HG03378 (cell line): ENCODE data around the gene SH2D3A.

Experiments
- ATAC-seq: cut with Tn5 transposase; IDR thresholded peaks from one replicate; pipeline ENCODE4 v1.9.1; 2021; ENCODE audit warnings: mild to moderate bottlenecking, moderate library complexity; ENCODE audit not compliant: unreplicated experiment

Gene SH2D3A

GRCh38 chr19:6723738-6724137 is 43.5 kb downstream of the SH2D3A start:
- no peak for ATAC-seq

DNA sequence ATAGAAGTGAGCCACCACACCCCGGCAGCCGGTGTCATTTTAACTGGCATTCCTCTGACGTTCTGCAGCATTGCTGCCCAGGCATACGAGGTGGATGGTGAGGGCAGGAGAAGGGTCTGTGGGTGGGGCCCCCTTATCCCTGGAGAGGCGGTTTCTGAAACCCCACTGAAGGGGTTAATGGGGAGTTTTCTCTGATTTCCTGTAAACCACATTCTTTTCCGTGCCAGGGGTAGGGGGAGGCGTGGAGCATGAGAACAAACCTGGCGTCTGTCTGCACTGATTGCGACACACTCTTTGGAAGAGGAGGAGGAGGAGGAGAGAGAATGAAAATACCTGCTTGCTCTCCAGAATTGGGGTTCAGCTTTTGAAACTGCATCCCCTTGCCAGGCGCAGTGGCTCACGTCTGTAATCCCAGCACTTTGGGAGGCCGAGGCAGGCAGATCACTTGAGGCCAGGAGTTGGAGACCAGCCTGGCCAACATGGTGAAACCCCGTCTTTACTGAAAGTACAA is 44.1 kb downstream of the SH2D3A start:
- ATAC-seq = no peak

DNA sequence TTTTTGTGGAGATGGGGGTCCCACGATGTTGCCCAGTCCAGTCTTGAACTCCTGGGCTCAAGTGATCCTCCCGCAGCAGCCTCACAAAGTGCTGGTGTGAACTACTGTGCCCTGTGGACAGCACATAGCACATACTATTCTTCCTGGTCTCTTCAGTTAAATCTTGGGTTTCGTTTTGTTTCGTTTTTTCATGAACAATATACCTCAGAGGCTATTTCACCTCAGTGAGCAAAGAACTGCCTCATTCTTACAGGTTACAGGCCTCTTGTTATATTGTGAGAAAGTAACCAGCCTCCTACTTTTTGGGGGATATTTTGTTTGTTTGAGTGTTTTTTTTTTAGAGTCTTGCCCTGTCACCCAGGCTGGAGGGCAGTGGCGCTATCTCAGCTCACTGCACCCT is 45.5 kb downstream of the SH2D3A start:
- ATAC-seq = no peak

DNA sequence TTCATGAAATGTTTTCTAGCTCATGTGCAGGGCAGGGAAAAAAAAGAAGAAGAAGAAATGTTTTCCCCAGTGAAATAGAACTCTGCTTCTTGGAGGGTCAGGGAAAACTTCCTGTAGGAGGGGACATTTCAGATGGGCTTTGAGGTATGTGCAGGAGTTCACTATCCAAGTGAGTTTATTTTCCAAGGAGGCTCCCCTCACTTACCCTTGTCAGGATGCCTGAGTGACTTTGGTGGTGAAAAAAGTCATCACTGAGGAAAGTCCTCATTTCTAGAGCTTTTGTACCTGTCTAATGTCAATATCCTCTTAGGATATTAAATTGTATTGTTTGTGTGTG is 46.1 kb downstream of the SH2D3A start:
- ATAC-seq = no peak

DNA sequence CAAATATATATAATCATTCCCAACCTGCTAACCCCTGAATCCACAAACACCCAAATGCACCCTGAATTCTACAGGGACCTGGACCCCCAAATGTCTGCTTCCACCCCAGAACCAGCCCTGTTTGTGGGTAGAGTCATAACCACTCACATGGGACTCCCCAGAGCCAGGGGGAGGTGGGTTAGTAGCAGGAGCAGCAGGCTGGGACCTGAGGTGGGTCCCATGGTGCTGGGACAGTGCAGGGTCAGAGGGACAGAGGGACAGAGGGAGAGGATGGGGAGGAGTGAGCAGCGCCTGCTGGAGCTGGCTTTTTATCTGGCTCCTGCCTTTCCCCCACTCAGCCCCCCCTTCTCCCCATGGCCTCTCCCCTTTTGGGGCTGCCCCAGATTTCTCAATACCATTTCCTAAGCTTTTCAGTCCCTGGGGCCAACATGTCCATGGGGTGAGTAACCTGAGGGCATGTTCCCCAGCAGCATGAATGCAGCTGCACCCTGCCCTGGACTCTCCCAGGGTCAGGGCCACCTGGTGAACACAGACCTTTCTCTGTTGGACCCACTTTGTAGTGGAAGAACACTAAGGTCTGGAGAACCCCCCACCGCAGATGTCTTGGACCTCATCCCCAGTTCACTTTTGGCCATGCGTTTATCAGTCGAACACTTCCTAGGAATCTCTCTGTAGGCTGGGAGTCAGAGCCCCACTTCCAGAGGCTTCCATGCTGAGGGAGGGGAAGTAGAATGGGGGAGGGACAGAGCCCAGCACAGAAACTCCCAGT is 46.7 kb downstream of the SH2D3A start, which contains the start of gene C3:
TSS of gene C3 (minus strand) at position 282 of the 769 bp plus-strand sequence. CDS start at position 221, 61 bp downstream.
- no peak for ATAC-seq

DNA sequence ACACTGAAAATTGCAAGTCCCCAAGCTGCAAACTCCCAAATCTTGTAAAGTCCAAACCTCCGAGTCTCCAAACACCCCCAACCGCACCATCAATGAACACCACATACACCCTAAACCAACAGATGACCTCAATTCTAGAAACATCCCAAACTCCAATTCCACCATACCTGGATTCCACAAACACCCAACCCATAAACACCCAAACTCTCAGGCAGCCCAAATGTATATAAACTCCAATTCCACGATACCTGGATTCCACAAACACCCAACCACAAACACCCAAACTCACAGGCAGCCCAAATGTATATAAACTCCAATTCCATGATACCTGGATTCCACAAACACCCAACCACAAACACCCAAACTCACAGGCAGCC is 47.3 kb downstream of the SH2D3A start:
- ATAC-seq = no peak

GRCh38 chr19:6719540-6719861 is 47.7 kb downstream of the SH2D3A start:
- no peak for ATAC-seq

DNA sequence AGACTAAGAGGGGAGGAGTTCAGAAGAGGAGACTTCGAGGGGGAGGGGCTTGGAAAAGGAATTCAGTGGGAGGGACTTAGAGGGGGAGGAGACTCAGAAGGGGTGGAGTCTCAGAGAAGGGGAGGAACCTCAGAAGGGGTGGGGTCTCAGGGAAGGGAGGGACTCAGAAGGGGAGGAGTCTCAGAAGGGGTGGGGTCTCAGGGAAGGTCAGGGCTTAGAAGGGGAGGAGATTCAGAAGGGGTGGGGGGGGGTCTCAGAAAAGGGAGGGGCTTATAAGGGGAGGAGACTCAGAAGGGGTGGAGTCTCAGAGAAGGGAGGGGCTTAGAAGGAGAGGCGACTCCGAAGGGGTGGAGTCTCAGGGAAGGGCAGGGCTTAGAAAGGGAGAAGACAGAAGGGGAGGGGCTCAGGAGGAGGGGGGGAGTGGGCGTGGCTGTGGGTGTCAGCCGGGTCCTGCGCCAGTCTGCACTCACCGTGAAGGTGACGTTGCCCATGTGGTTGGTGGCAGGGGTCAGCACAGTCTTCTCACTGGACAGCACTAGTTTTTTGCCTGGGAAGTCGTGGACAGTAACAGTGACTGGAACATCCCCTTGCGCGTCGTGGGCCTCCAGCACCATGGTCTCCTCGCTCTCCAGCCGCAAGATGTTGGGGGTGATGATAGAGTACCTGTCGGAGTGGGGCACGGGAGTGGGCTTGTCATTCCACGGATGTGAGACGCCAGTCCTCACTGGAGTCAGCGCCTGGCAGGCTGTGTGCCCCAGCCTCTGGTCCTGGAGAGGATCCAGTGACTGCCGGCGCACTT is 48.3 kb downstream of the SH2D3A start:
- no peak for ATAC-seq

DNA sequence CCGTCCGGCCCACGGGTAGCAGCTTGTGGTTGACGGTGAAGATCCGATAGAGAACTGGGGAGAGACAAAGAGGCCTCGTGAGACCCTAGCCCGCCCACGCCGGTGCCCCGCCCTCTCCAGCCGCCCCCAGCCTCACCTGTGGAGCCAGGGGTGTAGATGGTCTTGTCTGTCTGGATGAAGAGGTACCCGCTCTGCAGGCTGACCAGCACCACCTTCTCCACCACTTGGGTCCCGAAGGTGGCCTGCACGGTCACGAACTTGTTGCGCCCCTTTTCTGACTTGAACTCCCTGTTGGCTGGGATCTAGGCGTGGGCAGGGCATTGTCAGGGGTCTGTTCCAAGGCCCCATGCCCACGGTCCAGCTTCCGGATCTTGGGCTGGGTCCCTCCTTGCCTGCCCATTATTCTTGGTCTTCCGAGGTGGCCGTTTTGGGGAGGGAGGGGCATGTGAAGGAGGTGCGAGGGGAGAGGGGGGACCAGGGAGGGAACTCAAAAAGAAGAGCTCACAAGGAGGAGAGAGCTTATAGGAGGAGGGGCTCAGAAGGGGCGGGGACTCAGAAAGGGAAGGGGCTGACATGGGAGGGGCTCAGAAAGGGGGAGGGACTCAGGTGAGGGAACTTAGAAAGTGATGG is 49.0 kb downstream of the SH2D3A start:
- no peak for ATAC-seq

DNA sequence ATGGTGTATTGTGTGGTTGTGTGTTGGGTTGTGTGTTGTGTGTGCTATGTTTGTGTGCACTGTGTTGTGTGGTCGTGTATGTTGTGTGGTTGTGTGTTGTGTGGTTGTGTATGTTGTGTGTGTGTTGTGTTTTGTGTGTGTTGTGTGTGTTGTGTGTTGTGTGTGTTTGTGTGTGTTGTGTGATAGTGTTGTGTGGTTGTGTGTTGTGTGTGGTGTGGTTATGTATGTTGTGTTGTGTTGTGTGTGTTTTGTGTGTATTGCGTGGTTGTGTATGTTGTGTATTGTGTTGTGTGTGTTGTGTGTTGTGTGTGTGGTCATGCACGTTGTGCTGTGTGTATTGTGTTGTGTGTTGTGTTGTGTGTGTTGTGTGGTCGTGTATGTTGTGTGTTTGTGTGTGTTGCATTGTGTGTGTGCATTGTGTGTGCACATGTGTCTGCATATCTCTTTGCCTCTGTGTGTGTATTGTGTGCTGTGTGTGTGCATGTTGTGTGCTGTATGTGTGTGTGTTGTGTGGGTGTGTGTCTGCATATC is 49.7 kb downstream of the SH2D3A start:
- ATAC-seq = no peak

GRCh38 chr19:6717036-6717435 is 50.2 kb downstream of the SH2D3A start:
- ATAC-seq = no peak

DNA sequence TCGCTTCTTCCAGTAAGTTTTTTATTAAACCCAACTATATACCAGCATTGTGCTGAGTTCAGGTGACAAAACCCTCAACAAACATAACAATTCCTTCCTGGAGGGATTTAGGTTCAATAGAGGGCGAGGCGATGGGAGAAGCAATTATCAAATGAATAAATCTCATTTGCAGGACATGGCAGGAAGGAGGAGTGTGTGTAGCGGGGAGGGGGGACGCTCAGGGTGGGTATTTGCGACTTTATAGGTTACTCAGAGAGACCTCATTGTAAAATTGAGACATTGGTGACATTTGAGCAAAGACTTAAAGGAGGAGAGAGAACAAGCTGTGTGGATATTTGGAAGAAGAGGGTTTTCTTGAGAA is 50.6 kb downstream of the SH2D3A start:
- ATAC-seq = no peak

- no peak for ATAC-seq
These were observed 52.3 kb downstream of the SH2D3A start for GRCh38 chr19:6714749-6715555.

- ATAC-seq = no peak
These were observed 53.2 kb downstream of the SH2D3A start for GRCh38 chr19:6713773-6714692.

DNA sequence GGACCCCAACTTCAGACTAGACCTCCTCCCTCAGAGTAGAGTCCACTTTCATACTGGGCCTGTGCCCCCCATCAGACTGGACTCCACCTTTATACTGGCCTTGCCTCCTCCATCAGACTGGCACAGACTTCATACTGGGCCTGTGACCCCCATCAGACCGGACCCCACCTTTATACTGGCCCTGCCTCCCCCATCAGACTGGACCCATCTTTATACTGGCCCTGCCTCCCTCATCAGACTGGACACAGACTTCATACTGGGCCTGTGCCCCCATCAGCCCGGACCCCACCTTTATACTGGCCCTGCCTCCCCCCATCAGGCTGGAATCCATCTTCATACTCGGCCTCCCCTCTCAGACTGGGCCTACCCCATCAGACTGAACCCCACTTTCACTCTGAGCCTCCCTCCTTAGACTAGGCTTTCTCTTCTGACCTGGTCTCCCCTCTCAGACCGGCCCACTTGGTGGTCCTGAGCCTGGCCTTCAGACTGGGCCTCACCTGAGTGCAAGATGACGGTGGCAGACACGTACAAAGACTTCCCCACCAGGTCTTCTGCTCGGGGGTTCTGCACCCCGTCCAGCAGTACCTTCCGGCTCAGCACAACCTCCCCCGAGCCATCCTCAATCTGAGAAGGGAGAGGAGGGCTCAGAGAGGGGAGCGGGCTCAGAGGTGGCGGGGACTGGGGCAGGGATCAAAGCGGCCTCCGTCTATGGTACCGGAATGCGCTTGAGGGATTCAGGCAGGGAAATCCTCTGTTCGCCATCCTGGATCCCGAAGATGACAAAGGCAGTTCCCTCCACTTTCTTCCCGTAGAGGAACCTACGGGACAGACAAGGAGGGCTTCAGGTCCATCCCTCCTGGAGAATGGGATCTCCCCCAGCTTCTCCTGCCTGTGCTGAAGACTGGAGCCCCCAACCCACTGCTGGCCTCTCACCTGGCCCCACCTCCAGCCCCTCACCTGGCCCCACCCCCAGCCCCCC is 54.3 kb downstream of the SH2D3A start:
- ATAC-seq = no peak

DNA sequence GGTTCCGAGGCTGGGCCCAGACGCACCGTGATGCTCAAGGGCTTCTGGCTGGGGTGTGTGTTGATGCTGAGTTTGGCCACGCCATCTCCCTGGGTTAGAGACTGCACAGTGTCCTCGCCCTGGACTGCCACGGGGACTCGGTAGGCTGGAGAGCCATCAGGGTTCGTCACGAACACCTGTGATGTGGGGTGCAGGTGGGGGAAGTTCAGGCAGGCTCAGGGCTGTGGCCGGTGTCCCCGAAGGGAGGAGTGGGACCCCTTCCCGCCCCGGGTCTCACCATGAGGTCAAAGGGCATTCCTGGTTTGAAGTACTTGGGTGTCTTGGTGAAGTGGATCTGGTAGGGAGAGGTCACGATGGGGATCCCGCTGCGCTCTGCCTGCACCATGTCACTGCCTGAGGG is 55.0 kb downstream of the SH2D3A start:
- no peak for ATAC-seq

- ATAC-seq = no peak
These were observed 55.6 kb downstream of the SH2D3A start for GRCh38 chr19:6711605-6712004.

DNA sequence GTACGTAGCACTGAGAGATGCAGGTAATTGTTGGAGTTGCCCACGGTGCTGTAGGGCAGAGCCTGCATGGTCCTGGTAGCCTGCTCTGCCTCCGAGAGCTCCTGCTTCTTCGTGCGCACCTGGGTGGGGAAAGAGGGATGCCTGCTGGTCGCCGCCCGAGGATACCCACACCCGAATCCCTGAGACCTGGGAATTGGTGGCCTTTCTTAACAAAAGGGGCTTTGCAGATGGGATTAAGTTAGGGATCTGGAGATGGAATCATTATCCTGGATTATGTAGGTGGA is 56.2 kb downstream of the SH2D3A start:
- no peak for ATAC-seq
